Panc1 (cell line): ENCODE measurements around the gene OR10A2.

Experiments
- CTCF ChIP-seq: fragments of 450-650 bp; IDR thresholded peaks from 2 replicates; pipeline ENCODE4 v1.5.1; 2017; ENCODE audit warnings: mild to moderate bottlenecking
- POLR2AphosphoS5 ChIP-seq: IDR thresholded peaks from 2 replicates; pipeline ENCODE4 v1.6.1; 2012; ENCODE audit warnings: mild to moderate bottlenecking, low read depth, low read length, moderate library complexity
- REST ChIP-seq, 2 experiments: IDR thresholded peaks; 2 replicates each; pipeline ENCODE4 v1.6.1; 2011 to 2012; ENCODE audit warnings: low read depth in 2 of 2, control low read depth in 1 of 2, low read length in 1 of 2, mild to moderate bottlenecking in 1 of 2, moderate library complexity in 1 of 2; ENCODE audit not compliant: insufficient read depth in 1 of 2
- SIN3A ChIP-seq: IDR thresholded peaks from 2 replicates; pipeline ENCODE4 v1.6.1; 2012; ENCODE audit warnings: low read depth, mild to moderate bottlenecking, low read length, moderate library complexity, borderline replicate concordance; ENCODE audit not compliant: insufficient read depth

- TF ChIP-seq CTCF (peak; percentile 56; the same call in 1 of the 2 replicates), SIN3A (no peak), POLR2AphosphoS5 (no peak), REST (IDR thresholded peaks at IDR 0.05; ENCODE audit: insufficient read depth in 1 of 2, low read depth in 2 of 2, low read length in 1 of 2) (no peak)
Measured at GRCh38 chr11:6900327-6900999, 37.6 kb downstream of the OR10A2 start.
